HG02973 (cell line): ENCODE results near the gene PDK1.
"Not testable (repeated sequence)": the region's sequence is repeated elsewhere in the genome, so short reads cannot be mapped to it uniquely, and the experiment has no call there.

Source experiments
- ATAC-seq: cut with Tn5 transposase; IDR thresholded peaks from one replicate; pipeline ENCODE4 v1.9.1; 2021; ENCODE audit warnings: moderate library complexity; ENCODE audit not compliant: unreplicated experiment

The PDK1 gene

GRCh38 chr2:172555522-172556283 lies at the start of gene PDK1:
Gene PDK1 (plus strand): TSS chr2:172556090. CDS start chr2:172556151, 61 bp downstream.
- ATAC-seq = peak; percentile 85

GRCh38 chr2:172507199-172507598 lies 48.7 kb upstream of the PDK1 start:
- ATAC-seq = no peak

- ATAC-seq = no peak
These were observed 45.8 kb upstream of the PDK1 start for GRCh38 chr2:172510088-172510487.

- ATAC-seq = no peak
These were observed 45.3 kb upstream of the PDK1 start for GRCh38 chr2:172510548-172510947.

- ATAC-seq = no peak
These were observed 42.9 kb upstream of the PDK1 start for GRCh38 chr2:172512810-172513523.

GRCh38 chr2:172513524-172513900 lies 42.4 kb upstream of the PDK1 start:
- no peak for ATAC-seq

- ATAC-seq = no peak
These were observed 41.8 kb upstream of the PDK1 start for GRCh38 chr2:172513935-172514586.

- ATAC-seq = no peak
These were observed 39.6 kb upstream of the PDK1 start for GRCh38 chr2:172516299-172516698.

GRCh38 chr2:172518995-172519394 lies 36.9 kb upstream of the PDK1 start:
- no peak for ATAC-seq

GRCh38 chr2:172525601-172526000 lies 30.3 kb upstream of the PDK1 start:
- ATAC-seq = no peak

GRCh38 chr2:172531309-172531708 lies 24.6 kb upstream of the PDK1 start:
- ATAC-seq = no peak

- ATAC-seq = not testable (repeated sequence)
These were observed 23.4 kb upstream of the PDK1 start for GRCh38 chr2:172532461-172532860.

GRCh38 chr2:172533687-172534086 lies 22.2 kb upstream of the PDK1 start:
- ATAC-seq = no peak

GRCh38 chr2:172535119-172535518 lies 20.8 kb upstream of the PDK1 start:
- ATAC-seq = no peak

- ATAC-seq = not testable (repeated sequence)
These were observed 18.0 kb upstream of the PDK1 start for GRCh38 chr2:172537851-172538250.

- ATAC-seq = no peak
These were observed 16.1 kb upstream of the PDK1 start for GRCh38 chr2:172539767-172540166.

GRCh38 chr2:172540421-172540820 lies 15.5 kb upstream of the PDK1 start:
- ATAC-seq = no peak

- ATAC-seq = no peak
These were observed 10.3 kb upstream of the PDK1 start for GRCh38 chr2:172545408-172546075.

- no peak for ATAC-seq
These were observed 6.8 kb upstream of the PDK1 start for GRCh38 chr2:172549131-172549530.

GRCh38 chr2:172549802-172550201 lies 6.1 kb upstream of the PDK1 start:
- ATAC-seq = not testable (repeated sequence)

- ATAC-seq = no peak
These were observed 5.5 kb upstream of the PDK1 start for GRCh38 chr2:172550419-172550818.
